ENCODE results near the gene VPS11. TPM values are rescaled to one million over a fixed set of nuclear protein-coding genes. Genes with fewer than 3 reads are reported as not detected.

Gene VPS11
- total and polyA plus RNA-seq, 8 donors: 14.2 to 47.4 (median 17.2) TPM

DNA sequence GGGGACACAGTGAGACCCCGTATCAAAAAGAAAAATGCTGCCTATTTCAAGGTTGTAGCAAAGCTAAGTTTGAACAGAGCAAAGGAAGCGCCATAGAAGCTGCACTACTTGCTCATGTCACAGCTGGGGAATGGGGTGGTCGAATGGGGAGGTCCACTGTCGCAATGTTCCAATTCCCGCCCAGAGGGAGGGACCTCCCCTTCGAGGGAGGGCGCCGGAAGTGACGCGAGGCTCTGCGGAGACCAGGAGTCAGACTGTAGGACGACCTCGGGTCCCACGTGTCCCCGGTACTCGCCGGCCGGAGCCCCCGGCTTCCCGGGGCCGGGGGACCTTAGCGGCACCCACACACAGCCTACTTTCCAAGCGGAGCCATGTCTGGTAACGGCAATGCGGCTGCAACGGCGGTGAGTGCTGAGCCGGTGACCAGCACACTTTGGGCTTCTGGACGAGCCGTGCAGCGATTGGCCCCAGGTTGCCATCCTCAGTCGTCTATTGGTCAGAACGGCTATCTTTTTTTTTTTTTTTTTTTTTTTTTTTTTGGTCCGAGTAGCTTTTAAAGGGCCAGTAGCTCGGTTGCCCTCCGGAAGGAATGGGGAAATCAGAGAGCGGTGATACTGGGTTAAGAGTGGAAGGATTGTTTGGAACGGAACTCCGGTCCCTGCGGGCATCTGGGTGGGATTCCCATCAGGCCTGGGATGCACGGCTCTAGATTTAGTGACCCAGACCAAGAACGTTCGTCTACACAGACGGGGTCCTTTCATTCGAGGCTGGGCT is 17.2 kb downstream of the VPS11 start, which contains the start of gene HMBS:
TSS of gene HMBS (plus strand) at position 219 of the 774 bp plus-strand sequence. CDS start at position 372, 153 bp downstream.
- DNase-seq (peak; percentile 89 to 95 (median 93)), FAIRE-seq (peak; percentile 75), ATAC-seq (peak; percentile 96 to 98 (median 98))
- WGBS, 2 donors: 0 to 1% methylated on average over 41 to 45 of the region's 45 CpGs
- peak within 1 kb of the TSS; percentile 73 to 90 (median 89) for H3K27ac ChIP-seq
- peak within 1 kb of the TSS; percentile 52 to 99 (median 78) for H3K4me3 ChIP-seq
- TF ChIP-seq, protein P1, sequence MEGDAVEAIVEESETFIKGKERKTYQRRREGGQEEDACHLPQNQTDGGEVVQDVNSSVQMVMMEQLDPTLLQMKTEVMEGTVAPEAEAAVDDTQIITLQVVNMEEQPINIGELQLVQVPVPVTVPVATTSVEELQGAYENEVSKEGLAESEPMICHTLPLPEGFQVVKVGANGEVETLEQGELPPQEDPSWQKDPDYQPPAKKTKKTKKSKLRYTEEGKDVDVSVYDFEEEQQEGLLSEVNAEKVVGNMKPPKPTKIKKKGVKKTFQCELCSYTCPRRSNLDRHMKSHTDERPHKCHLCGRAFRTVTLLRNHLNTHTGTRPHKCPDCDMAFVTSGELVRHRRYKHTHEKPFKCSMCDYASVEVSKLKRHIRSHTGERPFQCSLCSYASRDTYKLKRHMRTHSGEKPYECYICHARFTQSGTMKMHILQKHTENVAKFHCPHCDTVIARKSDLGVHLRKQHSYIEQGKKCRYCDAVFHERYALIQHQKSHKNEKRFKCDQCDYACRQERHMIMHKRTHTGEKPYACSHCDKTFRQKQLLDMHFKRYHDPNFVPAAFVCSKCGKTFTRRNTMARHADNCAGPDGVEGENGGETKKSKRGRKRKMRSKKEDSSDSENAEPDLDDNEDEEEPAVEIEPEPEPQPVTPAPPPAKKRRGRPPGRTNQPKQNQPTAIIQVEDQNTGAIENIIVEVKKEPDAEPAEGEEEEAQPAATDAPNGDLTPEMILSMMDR (IDR thresholded peaks at IDR 0.05): no peak
- H3K36me3 ChIP-seq: peaks cover 0 to 18% (median 4%) of the 10 kb centered on the region in 3 donors
- no peaks in the 10 kb centered on the region for H3K9me3 ChIP-seq
- intact Hi-C loops (cut with DNase I): no loop called here
- H3K4me1 ChIP-seq: peaks cover 0 to 9% (median 9%) of the 10 kb centered on the region in 3 donors
- no peaks in the 10 kb centered on the region for H3K27me3 ChIP-seq

DNA sequence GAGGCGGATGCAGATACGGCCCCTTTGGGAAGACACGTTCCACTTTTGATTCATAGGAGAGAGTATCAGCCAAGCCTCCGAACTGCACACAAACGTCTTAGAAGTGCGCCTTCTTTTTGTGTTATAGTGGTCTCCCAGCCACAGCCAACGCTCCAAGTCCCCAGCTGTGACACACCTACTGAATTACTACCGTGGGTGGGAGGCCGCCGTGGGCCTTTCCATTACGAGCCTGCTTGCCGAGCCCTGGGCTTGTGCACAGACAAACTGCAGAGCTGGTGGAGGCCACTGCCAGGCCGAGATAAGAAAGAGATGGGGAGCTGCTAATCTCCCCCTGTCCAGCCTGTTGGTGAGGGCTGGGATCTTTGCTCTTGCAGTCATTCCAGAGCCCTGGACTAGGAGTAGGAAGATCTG is 17.8 kb downstream of the VPS11 start:
- WGBS, 2 donors: 0 to 1% methylated on average over 13 of the region's 13 CpGs
- peak overlapping the region; percentile 52 to 99 (median 78) for H3K4me3 ChIP-seq
- DNase-seq: no peak
- H3K4me1 ChIP-seq: peaks cover 0 to 9% (median 9%) of the 10 kb centered on the region in 3 donors
- H3K27me3 ChIP-seq: no peaks in the 10 kb centered on the region
- TF ChIP-seq, protein P1 (IDR thresholded peaks at IDR 0.05): no peak
- intact Hi-C loops (cut with DNase I): no loop called here
- no peaks in the 10 kb centered on the region for H3K9me3 ChIP-seq
- H3K27ac ChIP-seq: peak overlapping the region; percentile 73 to 90 (median 89)
- peaks cover 0 to 12% (median 4%) of the 10 kb centered on the region in 3 donors for H3K36me3 ChIP-seq
- no peak for FAIRE-seq
- ATAC-seq: peak in 2 of 4 donors; percentile 1 to 4

GRCh38 chr11:119087123-119087522 is 19.5 kb downstream of the VPS11 start:
- FAIRE-seq (no peak), ATAC-seq (no peak), DNase-seq (no peak)
- intact Hi-C loops (cut with DNase I): no loop called here
- Histone ChIP-seq H3K4me1 (peaks cover 0 to 9% (median 9%) of the 10 kb centered on the region in 3 donors), H3K36me3 (no peaks in the 10 kb centered on the region), H3K27ac (no peak overlapping the region), H3K27me3 (no peaks in the 10 kb centered on the region), H3K9me3 (no peaks in the 10 kb centered on the region), H3K4me3 (no peak overlapping the region)
- TF ChIP-seq, protein P1 (IDR thresholded peaks at IDR 0.05): no peak
- WGBS, 2 donors: 80 to 89% methylated on average over 6 of the region's 6 CpGs

- H3K4me1 ChIP-seq: peaks cover 0 to 10% (median 9%) of the 10 kb centered on the region in 3 donors
- no peak overlapping the region for H3K4me3 ChIP-seq
- no peaks in the 10 kb centered on the region for H3K9me3 ChIP-seq
- H3K27me3 ChIP-seq: no peaks in the 10 kb centered on the region
- TF ChIP-seq, protein P1 (IDR thresholded peaks at IDR 0.05): no peak
- H3K36me3 ChIP-seq: no peaks in the 10 kb centered on the region
- ATAC-seq (no peak), FAIRE-seq (no peak), DNase-seq (no peak)
- intact Hi-C loops (cut with DNase I): no loop called here
- no peak overlapping the region for H3K27ac ChIP-seq
- WGBS, 2 donors: 94 to 95% methylated on average over 2 of the region's 2 CpGs
Measured at GRCh38 chr11:119087747-119088241, 20.2 kb downstream of the VPS11 start.

All from pancreas (tissue), 10 donors.